GM21786 (cell line): ENCODE measurements around the gene RASD2.

Experiments
- ATAC-seq: cut with Tn5 transposase; IDR thresholded peaks from one replicate; pipeline ENCODE4 v1.9.1; 2021; ENCODE audit not compliant: unreplicated experiment

Gene RASD2

DNA sequence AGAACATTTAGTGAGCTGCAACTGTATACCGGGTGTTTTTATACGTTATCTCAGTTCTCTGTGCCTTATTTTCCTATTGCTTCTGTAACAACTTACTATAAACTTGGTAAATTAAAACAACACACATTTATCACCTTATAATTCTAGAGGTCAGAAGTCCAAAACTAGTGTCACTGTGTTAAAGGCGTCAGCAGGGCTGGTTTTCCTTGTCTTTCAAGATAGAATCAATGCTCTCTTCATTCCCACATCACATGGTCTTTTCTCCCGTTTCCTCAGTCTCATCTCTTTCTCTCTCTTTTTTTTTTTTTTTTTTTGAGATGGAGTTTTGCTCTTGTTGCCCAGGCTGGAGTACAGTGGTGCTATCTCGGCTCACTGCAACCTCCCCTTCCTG, 40.4 kb downstream of the RASD2 start:
- ATAC-seq = no peak

DNA sequence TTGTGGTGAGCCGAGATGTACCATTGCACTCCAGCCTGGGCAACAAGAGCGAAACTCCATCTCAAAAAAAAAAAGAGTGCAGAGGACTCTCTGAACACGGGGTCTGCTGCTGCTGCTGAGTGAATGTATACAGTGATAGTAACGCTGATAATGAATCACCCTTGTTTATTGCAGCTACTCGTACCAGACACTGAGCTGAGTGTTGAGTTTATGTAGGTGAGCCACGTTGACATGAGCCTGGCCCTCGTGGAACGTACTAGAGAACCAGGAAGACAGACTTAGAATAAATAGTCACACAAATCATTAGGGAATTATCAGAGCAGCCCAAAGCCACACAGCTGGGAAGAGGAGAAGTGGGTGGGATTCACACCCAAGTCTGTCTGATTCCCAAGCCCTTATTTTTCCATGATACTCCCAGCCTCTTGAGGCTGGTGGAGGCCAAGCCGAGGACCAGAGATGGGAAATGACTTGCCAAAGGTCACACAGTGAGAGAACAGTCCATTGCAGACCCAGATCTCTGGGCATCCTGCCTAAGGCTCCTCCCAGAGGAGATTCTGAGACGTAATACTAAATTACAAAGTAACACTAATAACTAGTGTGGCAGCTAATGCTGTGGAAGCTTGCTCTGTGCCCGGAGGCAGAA, 41.7 kb downstream of the RASD2 start:
- no peak for ATAC-seq

DNA sequence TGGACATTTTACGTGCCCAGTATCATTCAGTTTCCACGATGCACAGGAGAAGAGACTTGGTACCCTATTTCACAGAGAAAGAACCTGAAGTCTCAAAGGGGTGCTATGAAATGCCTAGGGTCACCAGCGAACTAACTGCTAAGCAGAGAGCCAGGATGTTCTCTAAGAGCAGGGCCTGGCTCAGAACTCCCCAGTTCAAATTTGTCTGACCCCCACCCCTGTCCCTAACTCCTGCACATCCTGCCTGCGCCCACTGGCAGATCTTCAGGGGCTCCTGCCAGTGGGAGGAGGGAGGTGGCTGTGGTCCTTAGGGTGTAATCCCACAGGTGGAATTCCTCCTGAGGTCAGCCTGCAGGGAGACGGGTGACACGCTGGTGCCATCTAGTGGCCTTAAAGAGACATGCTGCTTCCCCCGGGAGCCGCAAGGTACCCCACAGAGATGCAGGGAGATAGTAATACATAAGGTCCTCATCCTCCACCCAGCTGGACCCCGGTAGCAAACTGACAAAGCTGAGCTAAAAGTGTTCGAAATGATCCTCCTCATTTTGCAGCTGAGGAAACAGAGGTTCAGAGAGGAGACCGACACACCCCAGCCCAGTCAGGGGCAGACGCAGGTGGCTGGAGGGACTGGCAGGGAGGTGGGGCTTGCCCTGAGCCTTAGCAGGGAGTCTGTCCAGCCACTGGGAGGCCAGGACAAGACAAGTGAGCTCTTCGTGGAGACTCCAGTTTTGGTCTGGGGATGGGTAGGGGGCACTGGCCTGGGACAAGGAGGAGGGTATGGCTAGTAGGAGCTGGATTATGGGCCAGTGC, 42.4 kb downstream of the RASD2 start:
- ATAC-seq = no peak

DNA sequence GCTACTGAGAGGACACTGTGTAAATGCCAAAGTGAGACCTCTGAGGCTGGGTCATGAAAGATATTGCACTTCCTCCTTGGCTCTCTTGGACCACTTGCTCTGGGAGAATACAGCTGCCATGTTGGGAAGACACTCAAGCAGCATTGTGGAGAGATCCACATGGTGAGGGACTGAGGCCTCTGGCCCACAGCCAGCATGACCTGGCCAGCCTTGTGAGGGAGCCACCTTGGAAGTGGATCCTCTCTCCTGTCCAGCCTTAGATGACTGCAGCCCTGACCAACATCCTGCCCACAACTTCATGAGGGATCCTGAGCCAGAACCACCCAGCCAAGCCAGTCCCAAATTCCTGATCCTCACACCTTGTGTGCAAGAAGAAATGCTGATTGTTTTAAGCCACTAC, 46.1 kb downstream of the RASD2 start:
- ATAC-seq = no peak

DNA sequence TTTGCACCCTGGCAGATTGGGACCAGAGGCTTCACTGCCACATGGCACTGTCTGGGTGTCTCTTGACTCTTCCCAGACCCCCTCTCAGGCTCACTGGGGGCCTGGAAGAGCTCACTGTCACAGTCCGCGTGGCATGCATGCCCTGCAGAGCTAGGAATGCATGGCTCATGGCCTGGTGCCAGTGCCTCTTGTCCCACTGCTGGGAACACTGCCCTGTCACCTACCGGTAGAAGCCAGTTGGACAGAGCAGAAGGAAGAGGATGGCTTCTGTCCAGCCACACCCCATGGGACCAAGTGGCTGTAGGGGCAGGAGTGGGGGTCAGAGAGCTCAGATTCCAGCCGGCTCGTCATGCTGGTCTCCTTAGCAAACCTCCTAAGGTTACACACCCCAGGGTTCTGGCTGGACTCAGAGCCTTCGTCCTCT, 46.8 kb downstream of the RASD2 start:
- no peak for ATAC-seq

DNA sequence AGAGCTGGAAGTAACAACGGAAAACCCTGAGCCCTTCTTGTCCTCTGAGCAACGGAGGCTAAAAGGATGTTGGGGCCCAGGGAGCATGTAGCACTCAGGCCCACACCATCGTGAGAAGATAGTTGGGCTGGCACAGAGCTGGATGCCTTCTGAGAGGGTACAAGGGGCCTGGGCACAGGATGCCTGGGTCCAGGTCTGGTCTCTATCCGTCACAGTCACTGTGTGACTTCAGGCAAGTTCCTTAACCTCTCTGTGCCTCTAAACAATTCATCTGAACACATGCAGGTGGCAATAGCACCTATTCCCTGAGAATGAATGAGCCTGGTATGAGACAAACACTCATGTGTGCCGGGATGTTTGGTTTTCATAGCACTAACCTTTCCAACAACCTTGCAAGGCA, 47.3 kb downstream of the RASD2 start:
- no peak for ATAC-seq

DNA sequence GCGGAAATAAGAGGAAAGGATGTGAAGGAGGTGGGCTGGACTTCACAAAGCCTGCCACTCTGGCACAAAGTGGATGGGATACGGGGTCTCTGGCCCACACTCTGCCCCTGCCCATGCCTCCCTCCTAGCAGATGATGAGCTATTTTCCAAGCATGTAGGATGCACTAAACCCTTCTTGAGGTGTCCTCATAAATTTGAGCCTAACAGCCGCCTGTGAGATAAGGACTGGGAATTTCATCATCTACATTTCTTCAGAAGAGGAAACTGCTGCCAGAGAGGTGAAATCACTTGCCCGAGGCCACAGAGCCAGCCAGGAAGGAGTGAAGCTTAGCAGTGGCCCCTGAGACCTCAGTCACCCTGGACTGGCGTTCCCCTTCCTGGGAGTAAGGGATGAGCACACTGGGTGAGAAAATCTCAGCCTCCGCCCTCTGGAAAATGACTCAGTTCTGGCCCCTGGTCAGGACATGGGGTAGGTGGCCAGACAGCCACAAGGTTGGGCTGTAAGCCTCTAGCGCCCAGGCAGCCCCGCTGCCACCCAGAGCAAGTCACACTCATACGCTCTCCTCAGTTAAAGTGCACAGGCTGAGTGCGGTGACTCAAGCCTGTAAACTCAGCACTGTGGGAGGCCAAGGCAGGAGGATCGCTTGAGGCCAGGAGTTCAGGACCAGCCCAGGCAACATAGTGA, 48.6 kb downstream of the RASD2 start:
- no peak for ATAC-seq

DNA sequence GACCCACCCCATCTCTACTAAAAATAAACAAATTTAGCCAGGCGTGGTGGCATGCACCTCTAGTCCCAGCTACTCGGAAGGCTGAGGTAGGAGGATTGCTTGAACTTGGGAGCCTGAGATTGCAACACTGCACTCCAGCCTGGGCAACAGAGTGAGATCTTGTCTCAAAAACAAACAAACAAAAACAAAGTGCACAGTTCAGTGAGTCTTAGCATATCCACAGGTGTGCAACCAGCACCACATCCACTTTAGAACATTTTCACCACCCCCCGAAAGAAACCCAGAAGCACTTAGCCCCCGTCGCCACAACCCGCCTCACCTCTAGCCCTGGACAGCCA, 49.1 kb downstream of the RASD2 start:
- ATAC-seq = no peak

DNA sequence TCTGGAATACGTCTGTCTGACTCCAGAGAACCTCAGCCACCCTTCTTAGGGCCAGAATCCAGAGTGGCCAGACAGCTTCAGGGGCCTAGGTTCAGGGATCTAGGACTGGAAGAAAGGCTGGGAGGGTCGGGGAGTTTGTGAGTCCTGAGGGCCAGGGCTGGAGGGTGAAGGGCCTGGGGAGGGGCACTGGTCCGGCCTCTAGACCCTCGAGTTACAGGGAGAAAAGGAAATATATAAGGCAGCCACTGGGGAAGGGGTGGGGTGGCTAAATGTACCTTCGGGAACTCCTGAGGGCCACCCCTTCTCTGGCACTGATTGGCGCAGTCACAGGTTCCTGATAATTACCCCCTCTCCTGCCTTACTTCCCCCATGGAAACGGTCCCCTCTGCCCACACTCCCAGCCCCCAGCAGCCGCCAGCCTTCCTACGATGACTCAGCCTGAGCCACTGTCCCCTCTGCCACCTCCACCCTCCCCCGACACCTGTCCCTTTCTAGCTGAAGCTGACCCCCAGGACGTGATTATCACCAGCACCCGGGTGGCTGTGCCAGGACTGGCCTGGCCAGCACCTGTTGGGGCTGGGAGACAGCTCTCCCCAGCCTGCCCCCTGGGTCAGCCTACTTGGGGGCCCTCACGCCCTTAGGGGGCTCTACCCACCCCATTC, 50.1 kb downstream of the RASD2 start:
- ATAC-seq = no peak

DNA sequence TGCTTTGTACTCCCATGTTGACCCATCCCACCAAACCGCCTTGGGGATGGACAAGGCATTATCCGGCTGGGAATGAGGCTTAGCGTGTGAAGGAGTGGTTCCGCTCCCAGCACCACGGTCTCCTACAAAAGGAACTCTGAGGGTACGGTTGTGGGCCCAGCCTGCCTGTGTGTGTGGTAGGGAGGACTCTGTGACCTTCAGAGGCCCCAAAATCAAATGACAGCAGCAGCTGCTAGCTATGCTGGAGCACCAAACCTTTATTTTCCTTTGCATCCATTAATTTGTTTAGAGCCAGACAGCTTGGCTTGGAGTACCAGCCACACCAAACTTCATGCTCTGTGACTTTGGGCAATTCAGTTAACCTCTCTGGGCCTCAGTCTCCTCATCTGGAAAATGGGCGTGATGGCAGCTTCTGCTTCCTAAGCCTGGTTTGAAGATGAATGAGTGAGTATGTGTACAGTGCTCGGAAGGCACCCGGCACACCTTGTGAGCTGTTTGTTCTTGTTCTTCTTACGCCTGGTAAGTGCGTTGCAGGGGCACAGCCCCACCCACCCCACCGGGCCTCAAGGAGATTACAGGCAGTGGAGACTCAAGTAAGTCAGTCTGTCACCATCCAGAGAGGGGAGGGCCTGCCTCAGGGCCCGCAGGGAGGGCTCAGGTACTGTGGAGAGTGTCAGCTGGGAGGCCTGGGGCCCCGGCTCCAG, 51.2 kb downstream of the RASD2 start:
- ATAC-seq = no peak

DNA sequence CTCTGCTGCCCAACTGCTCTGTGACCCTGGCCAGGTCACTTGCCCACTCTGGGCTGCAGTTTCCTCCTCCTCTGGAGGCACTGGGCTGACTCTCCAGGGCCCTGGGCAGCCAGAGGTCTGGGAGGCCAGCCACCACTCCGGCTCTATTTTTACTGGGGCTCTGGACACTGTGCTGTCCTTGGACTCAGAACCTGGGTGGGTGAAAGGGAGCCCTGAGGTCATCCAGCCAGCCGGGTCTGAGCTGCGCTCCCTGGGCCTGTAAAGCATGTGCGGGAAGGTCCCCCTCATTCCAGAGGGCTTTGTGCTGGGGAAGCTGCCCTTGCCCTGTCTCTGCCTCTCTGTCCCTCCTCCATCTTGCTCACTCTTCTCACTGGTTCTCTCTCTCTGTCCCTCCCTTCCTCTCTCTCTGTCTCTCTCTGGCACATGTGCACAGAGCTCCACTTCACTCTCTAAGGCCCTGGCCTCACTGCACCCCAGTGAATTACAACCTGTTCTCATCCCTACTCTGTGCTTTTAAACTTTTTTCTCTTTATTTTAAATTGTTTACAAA, 51.9 kb downstream of the RASD2 start:
- no peak for ATAC-seq

DNA sequence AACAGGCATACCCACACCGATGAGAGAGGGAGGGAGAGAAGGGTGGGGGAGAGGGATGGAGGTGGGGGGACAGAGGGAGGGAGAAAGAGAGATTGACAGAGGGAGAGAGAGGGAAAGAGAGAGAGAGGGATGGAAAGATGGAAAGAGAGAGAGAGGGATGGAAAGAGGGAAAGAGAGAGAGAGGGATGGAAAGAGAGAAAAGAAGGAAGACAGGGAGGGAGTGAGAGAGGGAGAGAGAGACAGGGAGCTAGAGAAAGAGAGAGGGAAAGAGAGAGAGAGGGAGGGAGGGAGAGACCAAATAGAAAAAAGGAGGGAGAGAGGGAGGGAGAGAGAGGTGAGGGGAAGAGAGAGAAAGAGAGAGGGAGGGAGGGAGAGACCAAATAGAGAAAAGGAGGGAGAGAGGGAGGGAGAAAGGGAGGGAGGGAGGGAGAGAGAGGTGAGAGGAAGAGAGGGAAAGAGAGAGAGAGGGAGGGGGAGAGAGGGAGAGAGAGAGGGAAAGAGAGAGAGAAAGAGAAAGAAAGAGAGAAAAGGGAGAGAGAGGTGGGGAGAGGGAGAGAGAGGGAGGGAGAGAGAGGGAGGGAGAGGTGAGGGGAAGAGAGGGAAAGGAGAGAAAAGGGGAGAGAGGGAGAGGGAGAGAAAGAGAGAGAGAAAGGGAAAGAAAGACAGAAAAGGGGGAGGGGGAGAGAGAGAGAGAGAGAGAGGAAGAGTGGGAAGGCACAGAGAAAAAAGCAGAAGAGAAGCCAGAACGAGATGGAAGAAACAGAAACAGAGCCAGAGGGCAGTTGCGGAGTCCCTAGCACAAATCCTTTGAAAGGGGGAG, 52.6 kb downstream of the RASD2 start:
- ATAC-seq = no peak

DNA sequence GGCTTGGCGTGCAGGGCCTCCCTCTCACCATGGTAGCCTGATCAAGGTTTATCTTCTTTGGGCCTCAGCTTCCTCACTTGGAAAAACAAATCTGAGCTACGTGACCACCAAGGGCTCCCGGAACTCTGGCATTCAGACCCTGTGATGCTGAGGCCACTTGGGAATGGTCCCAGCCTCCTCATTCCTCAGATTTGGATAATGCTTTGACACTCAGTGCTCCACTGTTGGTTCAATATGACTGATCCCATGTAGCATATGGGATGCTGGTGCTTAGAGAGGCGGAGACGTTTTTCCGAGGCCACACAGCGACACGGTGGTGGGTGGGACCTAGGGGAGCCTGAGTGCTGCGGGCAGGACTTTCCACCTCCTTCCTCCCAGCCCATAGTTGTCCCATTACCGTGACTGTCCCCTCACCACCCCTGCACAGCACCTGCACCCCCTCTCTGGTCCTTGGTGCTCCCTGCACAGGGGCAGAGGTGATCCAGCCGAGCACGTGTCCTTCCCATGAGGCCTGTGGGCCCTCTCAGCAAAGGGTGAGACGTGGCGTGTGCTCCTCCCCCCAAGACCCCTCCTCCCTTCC, 53.4 kb downstream of the RASD2 start:
- no peak for ATAC-seq

DNA sequence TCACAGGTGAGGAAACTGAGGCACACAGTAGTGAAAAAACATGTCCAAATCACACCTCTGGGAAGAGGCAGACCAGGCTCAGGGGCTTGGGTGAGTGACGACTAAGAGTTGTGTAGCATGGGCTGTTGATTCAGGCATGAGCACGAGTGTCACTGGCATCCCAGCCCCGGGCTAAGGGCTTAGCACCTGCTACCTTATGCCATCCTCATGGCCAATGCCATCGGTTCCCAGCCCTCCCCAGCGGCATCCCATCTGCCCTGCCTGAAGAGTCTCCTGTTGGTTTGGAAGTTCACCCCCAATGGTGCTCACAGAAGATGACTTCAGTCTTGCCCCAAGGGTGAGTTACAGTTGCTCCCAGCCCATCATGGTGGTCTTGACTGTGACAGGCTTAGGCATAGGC, 54.1 kb downstream of the RASD2 start:
- ATAC-seq = no peak

DNA sequence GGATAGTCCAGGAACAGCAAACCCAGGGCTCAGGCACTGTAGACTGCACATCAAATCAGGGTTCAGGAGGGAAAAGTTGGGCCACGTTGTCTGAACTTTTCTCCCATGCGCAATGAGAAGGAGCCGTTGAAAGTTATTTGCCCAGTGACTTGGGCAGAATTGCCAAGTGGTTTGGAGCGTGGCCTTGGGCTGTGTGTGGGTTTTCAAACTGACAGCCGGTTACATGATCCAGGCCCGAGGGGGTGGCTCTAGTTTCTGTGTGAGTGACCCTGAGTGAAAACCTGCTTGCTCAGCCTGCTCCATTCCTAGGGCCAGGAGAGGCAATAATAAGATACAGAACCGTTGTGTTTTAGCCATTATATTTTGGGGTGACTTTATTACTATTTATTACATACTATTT, 56.2 kb downstream of the RASD2 start:
- ATAC-seq = no peak

DNA sequence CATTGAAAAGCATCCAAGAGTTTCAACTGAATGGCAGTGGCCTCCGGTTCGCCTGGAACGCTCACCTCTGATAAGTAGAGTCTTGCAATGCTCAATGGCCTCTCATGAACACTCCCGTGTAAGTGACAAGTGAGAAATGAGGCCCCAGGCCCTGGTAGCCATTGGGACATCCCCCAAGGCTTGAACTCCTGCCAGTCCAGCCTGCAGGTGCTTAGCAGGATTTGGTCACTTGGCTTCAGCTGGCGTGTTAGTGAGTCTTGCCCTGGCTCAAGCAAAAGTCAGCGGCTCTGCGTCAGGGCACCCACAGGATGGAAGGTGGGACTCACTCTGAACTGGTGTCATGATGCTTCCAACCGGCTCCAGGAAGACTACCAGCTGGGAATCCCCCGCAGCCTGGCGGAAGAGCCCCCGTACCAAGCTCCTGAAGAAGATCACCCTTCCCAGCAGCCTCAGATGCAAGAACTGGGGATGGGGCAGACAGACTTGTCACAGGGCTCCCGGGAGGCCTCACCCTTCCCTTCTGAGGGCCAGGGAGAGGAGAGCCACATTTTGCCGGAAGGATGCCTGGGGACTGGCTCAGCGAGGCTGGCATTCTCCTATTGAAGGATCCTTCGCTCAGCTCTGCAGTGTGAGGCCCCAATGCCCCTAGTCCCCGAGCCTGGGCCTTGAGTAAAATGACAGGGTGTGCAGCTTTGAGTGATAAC, 57.2 kb downstream of the RASD2 start:
- ATAC-seq = no peak

DNA sequence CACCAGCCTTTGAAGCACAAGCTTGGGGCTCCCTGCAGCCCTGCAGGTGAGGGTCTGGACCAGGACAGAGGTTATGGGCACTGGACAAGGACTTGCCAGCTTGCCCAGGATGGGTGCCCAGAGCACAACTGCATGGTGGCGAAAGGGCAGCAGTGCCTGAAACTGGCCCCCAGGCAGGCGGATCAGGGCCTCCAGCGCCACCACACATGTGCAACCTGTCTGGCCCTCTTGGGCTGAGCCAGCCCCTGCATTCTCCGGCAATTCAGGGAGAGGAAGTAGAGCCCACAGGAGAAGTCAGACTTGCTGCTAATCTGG, 57.7 kb downstream of the RASD2 start:
- ATAC-seq = no peak

DNA sequence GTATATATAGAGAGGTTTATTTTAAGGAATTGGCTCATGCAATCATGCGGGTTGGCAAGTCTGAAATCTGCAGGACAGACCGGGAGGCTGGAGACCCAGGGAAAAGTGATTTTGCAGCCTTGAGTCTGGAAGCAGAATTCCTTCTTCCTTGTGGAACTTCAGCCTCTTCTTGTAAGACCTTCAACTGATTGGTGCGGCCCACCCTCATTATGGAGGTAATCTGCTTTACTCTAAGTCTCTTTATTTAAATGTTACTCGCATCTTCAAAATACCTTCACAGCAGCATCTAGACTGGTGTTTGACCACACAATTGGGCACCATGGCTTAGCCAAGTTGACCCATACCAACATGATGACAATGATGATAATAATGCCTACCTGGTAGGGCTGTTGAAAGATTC, 58.7 kb downstream of the RASD2 start:
- no peak for ATAC-seq

DNA sequence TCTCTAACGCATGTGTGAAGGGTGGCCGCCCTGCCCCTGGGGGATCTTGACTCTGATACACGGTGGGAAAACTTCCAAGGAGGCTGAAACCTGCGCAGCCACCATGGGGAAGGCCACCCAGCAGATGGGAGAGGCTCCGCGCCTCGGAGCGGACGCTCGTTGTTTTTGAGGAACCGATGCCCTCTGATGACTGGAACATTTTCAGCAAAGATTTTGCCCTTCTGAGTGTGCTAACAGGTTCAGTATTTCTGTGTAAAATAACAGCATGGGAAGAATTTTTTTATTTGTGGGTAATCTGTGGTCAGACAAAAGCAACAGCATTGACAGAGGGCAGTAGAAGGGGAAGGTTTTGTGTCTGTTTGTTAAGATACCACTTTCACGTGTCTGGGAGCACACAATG, 59.8 kb downstream of the RASD2 start:
- no peak for ATAC-seq
